ENCODE results near the gene EMC9.

EMC9 gene

GRCh38 chr14:24177891-24178290 lies 36.5 kb upstream of the EMC9 start:
- no CpG with 5 or more reads among the region's 14 CpGs for WGBS (ENCODE audit: extremely low coverage, insufficient coverage, insufficient read length)

GRCh38 chr14:24177041-24177825 lies 35.8 kb upstream of the EMC9 start:
- no peak overlapping the region for H3K9ac ChIP-seq (ENCODE audit: low read length)
- no peak overlapping the region for H4K8ac ChIP-seq (ENCODE audit: low read depth, low read length)
- H2BK5ac ChIP-seq (ENCODE audit: low read depth, low read length, poor library complexity), result no peak overlapping the region
- H3K36me3 ChIP-seq (ENCODE audit: control insufficient read depth in 1 of 2, insufficient read depth in 2 of 2, low read length in 2 of 2), result peaks cover 51 to 61% of the 10 kb centered on the region in 2 experiments
- H3K23ac ChIP-seq (ENCODE audit: low read length), result no peak overlapping the region
- H3K4me1 ChIP-seq (ENCODE audit: control insufficient read depth in 1 of 2, insufficient read depth in 2 of 2, low read length in 2 of 2), result no peaks in the 10 kb centered on the region
- no peaks in the 10 kb centered on the region for H3K9me3 ChIP-seq (ENCODE audit: insufficient read depth, low read depth, low read length)
- H2BK12ac ChIP-seq (ENCODE audit: low read length), result no peak overlapping the region
- H3K18ac ChIP-seq (ENCODE audit: low read length), result no peak overlapping the region
- no peak overlapping the region for H2AK5ac ChIP-seq (ENCODE audit: low read length)
- no peak overlapping the region for H3K14ac ChIP-seq (ENCODE audit: low read length)
- H4K12ac ChIP-seq (ENCODE audit: low read depth, low read length), result no peak overlapping the region
- H3K27ac ChIP-seq (ENCODE audit: low read depth, low read length), result no peak overlapping the region
- H2AFZ ChIP-seq (ENCODE audit: insufficient read depth, low read length, poor library complexity), result no peak overlapping the region
- no peak overlapping the region for H2BK120ac ChIP-seq (ENCODE audit: insufficient read depth, low read length, poor library complexity)
- DNase-seq, result no peak
- H3K4ac ChIP-seq (ENCODE audit: low read depth, low read length), result no peak overlapping the region
- no peaks in the 10 kb centered on the region for H3K27me3 ChIP-seq (ENCODE audit: insufficient read depth, low read length)
- no peaks in the 10 kb centered on the region for H3K79me2 ChIP-seq (ENCODE audit: control insufficient read depth, insufficient read depth, low read length, poor library complexity)
- no peak overlapping the region for H4K91ac ChIP-seq (ENCODE audit: low read depth, low read length)
- H3K4me2 ChIP-seq (ENCODE audit: low read length), result no peak overlapping the region
- H3K79me1 ChIP-seq (ENCODE audit: low read length), result no peaks in the 10 kb centered on the region
- no CpG with 5 or more reads among the region's 12 CpGs for WGBS (ENCODE audit: extremely low coverage, insufficient coverage, insufficient read length)
- no peak overlapping the region for H3K4me3 ChIP-seq (ENCODE audit: low read depth, low read length)

More at GRCh38 chr14:24177891-24178290, 36.5 kb upstream of the EMC9 start:
- H3K9me3 ChIP-seq (ENCODE audit: insufficient read depth, low read depth, low read length), result no peaks in the 10 kb centered on the region
- no peak overlapping the region for H3K9ac ChIP-seq (ENCODE audit: low read length)
- no peak overlapping the region for H2BK12ac ChIP-seq (ENCODE audit: low read length)
- DNase-seq, result no peak
- no peak overlapping the region for H3K23ac ChIP-seq (ENCODE audit: low read length)
- H2AK5ac ChIP-seq (ENCODE audit: low read length), result no peak overlapping the region
- H3K14ac ChIP-seq (ENCODE audit: low read length), result no peak overlapping the region
- no peaks in the 10 kb centered on the region for H3K79me2 ChIP-seq (ENCODE audit: control insufficient read depth, insufficient read depth, low read length, poor library complexity)
- H4K91ac ChIP-seq (ENCODE audit: low read depth, low read length), result no peak overlapping the region
- no peak overlapping the region for H3K4me2 ChIP-seq (ENCODE audit: low read length)
- H3K4me3 ChIP-seq (ENCODE audit: low read depth, low read length), result no peak overlapping the region
- no peak overlapping the region for H4K12ac ChIP-seq (ENCODE audit: low read depth, low read length)
- H4K8ac ChIP-seq (ENCODE audit: low read depth, low read length), result no peak overlapping the region
- H2BK5ac ChIP-seq (ENCODE audit: low read depth, low read length, poor library complexity), result no peak overlapping the region
- no peak overlapping the region for H2BK120ac ChIP-seq (ENCODE audit: insufficient read depth, low read length, poor library complexity)
- no peaks in the 10 kb centered on the region for H3K27me3 ChIP-seq (ENCODE audit: insufficient read depth, low read length)
- H3K4me1 ChIP-seq (ENCODE audit: control insufficient read depth in 1 of 2, insufficient read depth in 2 of 2, low read length in 2 of 2), result no peaks in the 10 kb centered on the region
- H3K27ac ChIP-seq (ENCODE audit: low read depth, low read length), result no peak overlapping the region
- H3K79me1 ChIP-seq (ENCODE audit: low read length), result no peaks in the 10 kb centered on the region
- no peak overlapping the region for H3K18ac ChIP-seq (ENCODE audit: low read length)
- H3K4ac ChIP-seq (ENCODE audit: low read depth, low read length), result no peak overlapping the region
- H3K36me3 ChIP-seq (ENCODE audit: control insufficient read depth in 1 of 2, insufficient read depth in 2 of 2, low read length in 2 of 2), result peaks cover 58 to 67% of the 10 kb centered on the region in 2 experiments
- no peak overlapping the region for H2AFZ ChIP-seq (ENCODE audit: insufficient read depth, low read length, poor library complexity)

GRCh38 chr14:24176599-24176998 lies 35.2 kb upstream of the EMC9 start:
- no peak overlapping the region for H3K18ac ChIP-seq (ENCODE audit: low read length)
- no peak overlapping the region for H2BK12ac ChIP-seq (ENCODE audit: low read length)
- no peak for DNase-seq
- H3K23ac ChIP-seq (ENCODE audit: low read length), result no peak overlapping the region
- H4K12ac ChIP-seq (ENCODE audit: low read depth, low read length), result no peak overlapping the region
- no peak overlapping the region for H3K4me2 ChIP-seq (ENCODE audit: low read length)
- H3K27ac ChIP-seq (ENCODE audit: low read depth, low read length), result no peak overlapping the region
- no peak overlapping the region for H4K91ac ChIP-seq (ENCODE audit: low read depth, low read length)
- H3K9ac ChIP-seq (ENCODE audit: low read length), result no peak overlapping the region
- no peak overlapping the region for H3K4ac ChIP-seq (ENCODE audit: low read depth, low read length)
- no peak overlapping the region for H2BK5ac ChIP-seq (ENCODE audit: low read depth, low read length, poor library complexity)
- no peak overlapping the region for H2AFZ ChIP-seq (ENCODE audit: insufficient read depth, low read length, poor library complexity)
- H3K79me2 ChIP-seq (ENCODE audit: control insufficient read depth, insufficient read depth, low read length, poor library complexity), result no peaks in the 10 kb centered on the region
- no peak overlapping the region for H2BK120ac ChIP-seq (ENCODE audit: insufficient read depth, low read length, poor library complexity)
- no peak overlapping the region for H3K4me3 ChIP-seq (ENCODE audit: low read depth, low read length)
- H3K14ac ChIP-seq (ENCODE audit: low read length), result no peak overlapping the region
- H4K8ac ChIP-seq (ENCODE audit: low read depth, low read length), result no peak overlapping the region
- H3K9me3 ChIP-seq (ENCODE audit: insufficient read depth, low read depth, low read length), result no peaks in the 10 kb centered on the region
- whole genome bisulfite sequencing (ENCODE audit: extremely low coverage, insufficient coverage, insufficient read length), result no CpG with 5 or more reads among the region's 5 CpGs
- no peaks in the 10 kb centered on the region for H3K27me3 ChIP-seq (ENCODE audit: insufficient read depth, low read length)
- peaks cover under 1 to 2% of the 10 kb centered on the region in 2 experiments for H3K4me1 ChIP-seq (ENCODE audit: control insufficient read depth in 1 of 2, insufficient read depth in 2 of 2, low read length in 2 of 2)
- no peak overlapping the region for H2AK5ac ChIP-seq (ENCODE audit: low read length)
- H3K36me3 ChIP-seq (ENCODE audit: control insufficient read depth in 1 of 2, insufficient read depth in 2 of 2, low read length in 2 of 2), result peaks cover 47 to 54% of the 10 kb centered on the region in 2 experiments
- H3K79me1 ChIP-seq (ENCODE audit: low read length), result no peaks in the 10 kb centered on the region

- Histone ChIP-seq H3K27ac (ENCODE audit: low read depth, low read length) (no peak overlapping the region), H3K4me1 (ENCODE audit: control insufficient read depth in 1 of 2, insufficient read depth in 2 of 2, low read length in 2 of 2) (peaks cover 3 to 7% of the 10 kb centered on the region in 2 experiments), H2BK5ac (ENCODE audit: low read depth, low read length, poor library complexity) (no peak overlapping the region), H3K79me2 (ENCODE audit: control insufficient read depth, insufficient read depth, low read length, poor library complexity) (no peaks in the 10 kb centered on the region), H2AFZ (ENCODE audit: insufficient read depth, low read length, poor library complexity) (no peak overlapping the region), H2BK120ac (ENCODE audit: insufficient read depth, low read length, poor library complexity) (no peak overlapping the region), H3K27me3 (ENCODE audit: insufficient read depth, low read length) (no peaks in the 10 kb centered on the region), H2BK12ac (ENCODE audit: low read length) (no peak overlapping the region), H3K9ac (ENCODE audit: low read length) (no peak overlapping the region), H3K14ac (ENCODE audit: low read length) (no peak overlapping the region), H3K4ac (ENCODE audit: low read depth, low read length) (no peak overlapping the region), H3K4me3 (ENCODE audit: low read depth, low read length) (no peak overlapping the region), H4K8ac (ENCODE audit: low read depth, low read length) (no peak overlapping the region), H3K23ac (ENCODE audit: low read length) (no peak overlapping the region), H3K79me1 (ENCODE audit: low read length) (no peaks in the 10 kb centered on the region), H2AK5ac (ENCODE audit: low read length) (no peak overlapping the region), H3K36me3 (ENCODE audit: control insufficient read depth in 1 of 2, insufficient read depth in 2 of 2, low read length in 2 of 2) (peaks cover 15 to 18% of the 10 kb centered on the region in 2 experiments), H3K9me3 (ENCODE audit: insufficient read depth, low read depth, low read length) (no peaks in the 10 kb centered on the region), H4K12ac (ENCODE audit: low read depth, low read length) (no peak overlapping the region), H3K4me2 (ENCODE audit: low read length) (no peak overlapping the region), H4K91ac (ENCODE audit: low read depth, low read length) (no peak overlapping the region), H3K18ac (ENCODE audit: low read length) (no peak overlapping the region)
- DNase-seq, result no peak
- WGBS (ENCODE audit: extremely low coverage, insufficient coverage, insufficient read length), result no CpG with 5 or more reads among the region's 20 CpGs
Measured at GRCh38 chr14:24172871-24173281, 31.5 kb upstream of the EMC9 start.
